Activated T-cell treated with anti-CD3 and anti-CD28 coated beads, Interleukin-2, amount 50 U/mL, for 72 hours (primary cell): ENCODE results near the gene PPFIA3. TPM values are rescaled to one million over a fixed set of nuclear protein-coding genes. Genes with fewer than 3 reads are reported as not detected.

ENCODE experiments used
- ATAC-seq, 2 donors: fragments of 150-1000 bp; cut with Tn5 transposase; replicated peaks in 1 of 2; 2 replicates each; pipeline ENCODE4 v1.10.0; 2021; ENCODE audit warnings: moderate library complexity in 2 of 2, mild to moderate bottlenecking in 1 of 2
- DNase-seq, 2 donors: peaks; one replicate each; pipeline ENCODE4 v3.0.0; 2021 to 2022; ENCODE audit warnings: mixed read lengths in 1 of 2
- H3K27ac Mint-ChIP-seq: one replicate; pipeline ENCODE4 v1.8.0; 2022; ENCODE audit warnings: mild to moderate bottlenecking, moderate library complexity, mixed read lengths
- H3K27me3 Mint-ChIP-seq: one replicate; pipeline ENCODE4 v1.8.0; 2022; ENCODE audit warnings: low read depth, mixed read lengths
- H3K36me3 Mint-ChIP-seq, 2 donors: one replicate each; pipeline ENCODE4 v1.8.0; 2022; ENCODE audit warnings: mixed read lengths in 2 of 2, mild to moderate bottlenecking in 1 of 2; ENCODE audit not compliant: insufficient read depth in 2 of 2
- H3K4me1 Mint-ChIP-seq: one replicate; pipeline ENCODE4 v1.8.0; 2022; ENCODE audit warnings: low read depth, mixed read lengths
- H3K4me3 Mint-ChIP-seq, 2 donors: one replicate each; pipeline ENCODE4 v1.8.0; 2022; ENCODE audit warnings: mild to moderate bottlenecking in 2 of 2, mixed read lengths in 2 of 2, moderate library complexity in 2 of 2
- H3K9me3 Mint-ChIP-seq, 2 donors: one replicate each; pipeline ENCODE4 v1.8.0; 2022; ENCODE audit warnings: mixed read lengths in 2 of 2
- total RNA-seq, 2 donors: library from RNA; stranded (reverse); gene quantifications; one replicate each; pipeline ENCODE4 v1.2.3, GENCODE V29; 2022

The PPFIA3 gene
- total RNA-seq, 2 donors from 2014 or later = 6.2 to 9.0 TPM

GRCh38 chr19:49151267-49152118, 32.1 kb downstream of the PPFIA3 start:
- peaks cover 32% of the 10 kb centered on the region for H3K4me1 Mint-ChIP-seq
- H3K36me3 Mint-ChIP-seq = peaks cover 2% of the 10 kb centered on the region in 2 donors
- ATAC-seq = peak; percentile 12 to 20
- peak overlapping the region; percentile 90 to 93 for H3K4me3 Mint-ChIP-seq
- no peak overlapping the region for H3K27ac Mint-ChIP-seq
- DNase-seq = peak; percentile 49 to 53
- H3K27me3 Mint-ChIP-seq = peaks cover 82% of the 10 kb centered on the region
- H3K9me3 Mint-ChIP-seq = peaks cover 0 to 5% of the 10 kb centered on the region in 2 donors

GRCh38 chr19:49152119-49152550, 32.8 kb downstream of the PPFIA3 start:
- DNase-seq = no peak
- Mint-ChIP-seq H3K36me3 (peaks cover 2% of the 10 kb centered on the region in 2 donors), H3K4me1 (peaks cover 31% of the 10 kb centered on the region), H3K27me3 (peaks cover 78% of the 10 kb centered on the region), H3K4me3 (no peak overlapping the region), H3K27ac (no peak overlapping the region), H3K9me3 (peaks cover 0 to 5% of the 10 kb centered on the region in 2 donors)
- no peak for ATAC-seq

GRCh38 chr19:49153167-49153809, 33.9 kb downstream of the PPFIA3 start:
- ATAC-seq = no peak
- H3K36me3 Mint-ChIP-seq = peaks cover 2% of the 10 kb centered on the region in 2 donors
- DNase-seq = no peak
- no peak overlapping the region for H3K4me3 Mint-ChIP-seq
- peaks cover 33% of the 10 kb centered on the region for H3K4me1 Mint-ChIP-seq
- H3K9me3 Mint-ChIP-seq = peaks cover 0 to 5% of the 10 kb centered on the region in 2 donors
- no peak overlapping the region for H3K27ac Mint-ChIP-seq
- H3K27me3 Mint-ChIP-seq = peaks cover 74% of the 10 kb centered on the region

GRCh38 chr19:49154279-49154678, 34.9 kb downstream of the PPFIA3 start:
- peaks cover 27% of the 10 kb centered on the region for H3K4me1 Mint-ChIP-seq
- peaks cover 2% of the 10 kb centered on the region in 2 donors for H3K36me3 Mint-ChIP-seq
- H3K27ac Mint-ChIP-seq = no peak overlapping the region
- peaks cover 74% of the 10 kb centered on the region for H3K27me3 Mint-ChIP-seq
- DNase-seq (no peak), ATAC-seq (no peak)
- H3K4me3 Mint-ChIP-seq = no peak overlapping the region
- H3K9me3 Mint-ChIP-seq = peaks cover 0 to 5% of the 10 kb centered on the region in 2 donors

GRCh38 chr19:49155005-49155819, 35.9 kb downstream of the PPFIA3 start, which contains the start of gene HRC:
HRC (minus strand) TSS chr19:49155396; CDS start chr19:49155237, 159 bp downstream.
- no peak for DNase-seq
- Mint-ChIP-seq H3K36me3 (peaks cover 2% of the 10 kb centered on the region in 2 donors), H3K4me1 (peaks cover 19% of the 10 kb centered on the region), H3K27me3 (peaks cover 77% of the 10 kb centered on the region), H3K4me3 (no peak within 1 kb of the TSS), H3K9me3 (peaks cover 0 to 5% of the 10 kb centered on the region in 2 donors), H3K27ac (no peak within 1 kb of the TSS)
- no peak for ATAC-seq

GRCh38 chr19:49155820-49156346, 36.5 kb downstream of the PPFIA3 start:
- Mint-ChIP-seq H3K27me3 (peaks cover 83% of the 10 kb centered on the region), H3K4me1 (peaks cover 15% of the 10 kb centered on the region), H3K36me3 (no peaks in the 10 kb centered on the region)

GRCh38 chr19:49157445-49158224, 38.3 kb downstream of the PPFIA3 start, which contains the start of gene TRPM4:
TRPM4 (plus strand) TSS chr19:49157792; CDS start chr19:49157867, 75 bp downstream.
- ATAC-seq (peak; percentile 74 to 82), DNase-seq (peak; percentile 52 to 65)
- H3K36me3 Mint-ChIP-seq = no peaks in the 10 kb centered on the region
- H3K9me3 Mint-ChIP-seq = peaks cover 0 to 5% of the 10 kb centered on the region in 2 donors
- H3K4me3 Mint-ChIP-seq = peak within 1 kb of the TSS; percentile 44 to 67
- H3K27me3 Mint-ChIP-seq = peaks cover 72% of the 10 kb centered on the region
- H3K27ac Mint-ChIP-seq = no peak within 1 kb of the TSS
- H3K4me1 Mint-ChIP-seq = peaks cover 7% of the 10 kb centered on the region

More at GRCh38 chr19:49155820-49156346, 36.5 kb downstream of the PPFIA3 start:
- H3K9me3 Mint-ChIP-seq = peaks cover 0 to 5% of the 10 kb centered on the region in 2 donors
- no peak overlapping the region for H3K4me3 Mint-ChIP-seq
- no peak for DNase-seq
- H3K27ac Mint-ChIP-seq = no peak overlapping the region
- ATAC-seq = no peak

GRCh38 chr19:49160450-49161189, 41.3 kb downstream of the PPFIA3 start:
- H3K4me3 Mint-ChIP-seq = no peak overlapping the region
- H3K36me3 Mint-ChIP-seq = no peaks in the 10 kb centered on the region
- ATAC-seq (no peak), DNase-seq (no peak)
- H3K9me3 Mint-ChIP-seq = no peaks in the 10 kb centered on the region
- H3K27ac Mint-ChIP-seq = no peak overlapping the region
- peaks cover 44% of the 10 kb centered on the region for H3K27me3 Mint-ChIP-seq
- H3K4me1 Mint-ChIP-seq = peaks cover 7% of the 10 kb centered on the region

GRCh38 chr19:49161987-49162386, 42.6 kb downstream of the PPFIA3 start:
- DNase-seq = no peak
- H3K4me3 Mint-ChIP-seq = no peak overlapping the region
- peaks cover 37% of the 10 kb centered on the region for H3K27me3 Mint-ChIP-seq
- no peaks in the 10 kb centered on the region for H3K9me3 Mint-ChIP-seq
- peaks cover 7% of the 10 kb centered on the region for H3K4me1 Mint-ChIP-seq
- no peaks in the 10 kb centered on the region for H3K36me3 Mint-ChIP-seq
- ATAC-seq = no peak
- H3K27ac Mint-ChIP-seq = no peak overlapping the region

- Mint-ChIP-seq H3K27me3 (peaks cover 8% of the 10 kb centered on the region), H3K9me3 (no peaks in the 10 kb centered on the region), H3K27ac (no peak overlapping the region), H3K4me3 (no peak overlapping the region), H3K4me1 (no peaks in the 10 kb centered on the region), H3K36me3 (no peaks in the 10 kb centered on the region)
- ATAC-seq (no peak), DNase-seq (no peak)
Observed at GRCh38 chr19:49165111-49165750, 45.9 kb downstream of the PPFIA3 start.

- H3K27ac Mint-ChIP-seq = no peak overlapping the region
- no peaks in the 10 kb centered on the region for H3K4me1 Mint-ChIP-seq
- H3K4me3 Mint-ChIP-seq = no peak overlapping the region
- ATAC-seq (no peak), DNase-seq (no peak)
- H3K9me3 Mint-ChIP-seq = no peaks in the 10 kb centered on the region
- H3K36me3 Mint-ChIP-seq = no peaks in the 10 kb centered on the region
- H3K27me3 Mint-ChIP-seq = peaks cover 2% of the 10 kb centered on the region
Observed at GRCh38 chr19:49165865-49166301, 46.5 kb downstream of the PPFIA3 start.
